GM19468 (cell line): Measurements from ENCODE around the gene PDGFB.
"Not testable (repeated sequence)": the region's sequence is repeated elsewhere in the genome, so short reads cannot be mapped to it uniquely, and the experiment has no call there.

Experiments
- ATAC-seq: cut with Tn5 transposase; IDR thresholded peaks from one replicate; pipeline ENCODE4 v1.9.1; 2021; ENCODE audit warnings: mild to moderate bottlenecking, moderate library complexity, moderate number of reproducible peaks; ENCODE audit not compliant: unreplicated experiment; ENCODE audit errors: extremely low read depth

The PDGFB gene

DNA sequence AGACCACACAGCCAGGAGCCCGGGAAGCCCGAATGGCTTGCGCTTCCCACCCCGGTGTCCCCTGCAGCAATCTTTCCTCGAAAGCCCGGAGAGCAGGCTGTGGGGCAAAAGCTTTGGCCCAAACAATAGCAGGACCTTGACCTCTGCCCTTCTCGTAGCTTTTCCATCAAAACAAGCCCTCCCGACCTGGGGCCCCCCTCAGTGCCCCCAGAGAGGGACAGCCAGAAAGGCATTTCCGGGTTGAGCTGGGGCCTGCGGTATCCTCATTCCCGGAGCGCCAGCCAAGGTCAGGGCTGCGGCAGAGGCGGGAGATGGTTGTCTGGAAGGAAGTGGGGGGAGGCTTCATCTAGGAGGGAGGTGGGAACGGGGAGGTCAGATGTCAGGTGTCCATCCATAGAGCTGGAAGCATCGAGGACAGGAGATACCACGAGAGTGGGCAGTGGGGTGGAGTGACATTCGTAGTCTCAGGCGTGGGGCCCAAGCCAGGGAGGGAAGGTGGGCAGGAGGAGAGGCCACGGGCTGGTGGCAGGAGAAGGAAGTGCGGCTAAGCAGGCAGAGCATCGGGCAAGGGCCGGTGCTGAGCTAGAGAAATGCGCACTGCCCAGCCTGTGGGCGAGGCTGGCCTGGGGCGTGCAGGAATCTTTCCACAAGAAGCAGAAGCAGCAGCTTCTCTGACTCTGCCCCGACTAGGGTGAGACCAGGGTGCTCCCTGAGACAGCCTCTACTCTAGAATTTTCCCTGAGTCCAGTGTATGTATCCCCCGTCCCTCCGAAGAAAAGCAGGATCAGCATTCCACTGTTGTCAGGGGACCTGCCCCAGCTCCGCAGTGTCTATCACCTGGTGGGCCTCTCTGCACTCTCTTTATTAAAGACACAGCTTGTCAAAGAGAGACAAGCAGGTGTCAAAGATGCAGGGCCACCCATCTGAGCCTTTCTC is 14.3 kb downstream of the PDGFB start:
- no peak for ATAC-seq

DNA sequence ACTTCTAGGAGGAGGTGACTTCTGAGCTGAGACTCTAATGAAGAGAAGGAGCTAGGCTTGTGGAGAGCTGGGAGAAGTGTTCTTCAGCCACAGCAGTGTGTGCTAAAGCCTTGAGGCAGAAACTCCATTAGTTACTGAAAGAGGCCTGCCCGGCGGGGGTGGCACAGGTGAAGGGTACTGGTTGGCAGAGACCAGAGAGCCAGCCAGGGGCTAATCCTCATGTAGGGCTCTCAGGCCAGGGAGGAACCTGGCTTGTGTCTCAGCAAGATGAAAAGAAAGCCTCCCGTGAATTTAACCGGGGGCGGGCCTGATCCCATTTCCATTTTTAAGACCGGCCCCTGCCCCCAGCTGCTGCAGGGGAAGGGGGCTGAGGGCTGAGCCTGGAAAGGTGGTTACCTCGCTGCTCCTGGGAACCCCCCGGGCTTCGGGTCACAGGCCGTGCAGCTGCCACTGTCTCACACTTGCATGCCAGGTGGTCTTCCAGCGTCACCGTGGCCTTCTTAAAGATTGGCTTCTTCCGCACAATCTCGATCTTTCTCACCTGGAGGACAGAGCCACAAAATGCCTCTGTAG is 15.0 kb downstream of the PDGFB start:
- no peak for ATAC-seq

DNA sequence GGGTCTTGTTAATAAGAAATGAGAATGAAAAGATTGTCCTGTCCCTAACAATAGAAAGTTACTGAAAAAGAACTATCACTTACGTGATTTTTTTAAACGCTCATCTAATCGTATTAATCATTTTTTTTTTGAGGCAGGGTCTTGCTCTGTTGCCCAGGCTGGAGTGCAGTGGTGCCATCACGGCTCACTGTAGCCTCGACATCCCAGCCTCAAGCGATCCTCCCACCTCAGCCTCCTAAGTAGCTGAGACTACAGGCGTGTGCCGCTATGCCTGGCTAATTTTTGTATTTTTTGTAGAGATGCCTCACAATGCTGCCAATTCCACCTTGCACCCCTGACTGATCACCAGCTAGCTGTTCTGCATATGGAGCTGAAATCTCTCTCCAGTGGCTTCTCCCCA is 15.7 kb downstream of the PDGFB start:
- ATAC-seq: no peak

DNA sequence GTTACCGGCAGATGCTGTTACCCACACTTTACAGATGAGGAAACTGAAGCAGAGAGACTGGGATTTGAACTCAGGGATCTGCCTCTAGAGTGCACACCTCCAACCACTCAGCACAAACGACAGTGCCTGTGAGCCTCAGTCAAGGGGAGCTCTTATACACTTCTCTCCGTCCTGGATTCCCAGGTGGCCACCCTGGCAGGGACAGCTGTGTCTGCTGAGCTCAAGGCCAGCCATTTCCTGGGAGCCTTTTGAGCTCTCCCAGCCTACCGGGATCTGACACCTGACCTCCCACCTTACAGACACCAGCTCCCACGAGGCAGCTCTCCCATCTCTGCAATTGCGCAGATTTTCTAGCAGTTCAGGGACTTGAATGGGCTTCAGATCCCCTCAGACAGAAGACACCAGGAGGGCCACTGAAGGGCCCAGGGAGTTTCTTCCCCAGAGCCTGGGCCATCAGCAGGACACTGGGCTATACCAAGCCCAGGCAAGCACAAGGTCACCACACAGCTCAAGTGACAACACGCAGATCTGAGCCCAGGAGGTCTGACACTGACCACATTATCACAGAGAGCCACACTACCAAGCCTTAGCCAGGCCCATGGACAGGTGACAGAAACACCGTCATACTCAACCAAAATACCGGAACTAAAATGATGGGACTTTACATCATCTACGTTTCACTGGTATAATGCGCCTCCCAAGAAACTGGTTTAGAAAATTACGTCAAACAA is 17.1 kb downstream of the PDGFB start:
- ATAC-seq: no peak

DNA sequence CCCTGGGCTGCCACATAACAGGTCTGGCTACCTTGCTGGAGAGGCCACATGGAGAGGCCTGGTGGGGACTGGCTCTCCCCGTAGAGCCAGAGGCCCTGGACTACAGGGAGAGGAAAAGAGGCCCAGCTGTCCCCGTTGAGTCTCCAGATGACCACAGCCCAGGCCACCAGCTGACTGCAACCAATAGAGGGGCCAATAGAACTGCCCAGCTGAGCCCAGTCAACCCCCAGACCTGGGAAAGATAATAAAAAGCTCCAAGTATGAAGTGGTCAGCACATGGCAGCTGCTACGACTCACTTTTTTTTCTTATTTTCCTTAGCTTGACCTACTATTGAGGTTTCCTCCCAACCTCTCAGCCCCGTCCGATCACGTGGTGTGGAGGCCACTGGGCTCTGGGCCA is 18.4 kb downstream of the PDGFB start:
- ATAC-seq: no peak

DNA sequence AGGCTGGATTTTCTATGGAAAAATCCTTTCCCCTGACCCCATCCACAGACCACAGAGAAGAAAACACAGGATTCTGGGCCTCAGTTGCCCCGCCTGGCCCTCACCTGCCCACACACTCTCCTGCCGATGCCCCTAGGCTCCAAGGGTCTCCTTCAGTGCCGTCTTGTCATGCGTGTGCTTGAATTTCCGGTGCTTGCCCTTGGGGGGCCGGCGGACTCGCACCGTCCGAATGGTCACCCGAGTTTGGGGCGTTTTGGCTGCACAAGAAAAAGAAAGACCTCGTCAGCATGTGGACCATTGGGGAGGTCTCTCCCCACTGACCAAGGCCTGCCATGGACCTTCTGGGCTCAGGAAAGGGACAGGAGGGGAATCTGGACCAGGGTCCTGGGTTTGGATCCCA is 19.2 kb downstream of the PDGFB start:
- no peak for ATAC-seq

DNA sequence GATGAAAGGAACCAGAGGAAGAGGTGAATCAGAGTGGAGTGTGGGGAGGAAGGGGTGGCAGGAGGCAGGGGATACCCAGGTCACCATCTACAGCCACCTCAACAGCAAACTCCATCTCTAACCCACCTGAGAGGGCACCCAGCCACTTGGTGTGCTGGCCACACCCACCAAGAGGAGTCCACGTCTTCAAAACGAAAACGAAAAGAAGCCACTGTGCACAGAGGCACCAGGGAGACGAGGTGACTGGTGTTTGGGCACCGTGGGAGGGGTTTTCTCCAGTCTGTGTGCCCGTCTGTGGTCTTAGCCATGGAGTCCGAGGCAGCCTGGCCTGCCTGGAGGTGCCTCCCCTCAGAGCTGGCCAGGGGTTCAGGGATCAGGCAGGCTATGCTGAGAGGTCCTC is 20.2 kb downstream of the PDGFB start:
- no peak for ATAC-seq

DNA sequence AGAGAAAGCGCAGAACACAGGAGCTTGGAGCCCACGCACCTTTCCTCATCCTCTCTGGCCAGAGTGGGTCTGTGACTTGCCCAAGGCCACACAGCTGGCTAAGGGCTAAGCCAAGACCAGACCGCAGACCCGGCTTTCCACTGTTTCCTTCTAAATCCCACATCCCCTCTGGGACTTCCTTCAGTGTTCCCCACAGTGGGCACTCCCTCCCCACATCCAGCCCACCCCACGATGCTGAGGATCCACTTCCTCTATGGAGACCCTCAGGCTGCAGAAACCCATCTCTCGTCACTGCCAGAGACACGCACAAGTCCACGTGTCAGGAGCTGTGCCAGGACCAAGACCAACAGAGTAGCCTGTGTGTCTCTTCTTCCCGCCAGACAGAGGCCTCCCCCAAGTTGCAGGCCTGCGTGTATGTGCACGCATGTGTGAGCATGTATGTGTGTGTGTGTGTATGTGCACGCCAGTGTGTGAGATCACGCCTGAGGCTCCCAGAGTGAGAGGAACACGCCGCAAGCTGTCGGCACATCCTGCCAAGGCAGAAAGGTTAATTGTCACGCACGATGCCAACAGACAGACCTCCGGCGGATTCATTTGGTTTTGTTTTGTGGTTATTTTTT is 21.6 kb downstream of the PDGFB start:
- no peak for ATAC-seq

DNA sequence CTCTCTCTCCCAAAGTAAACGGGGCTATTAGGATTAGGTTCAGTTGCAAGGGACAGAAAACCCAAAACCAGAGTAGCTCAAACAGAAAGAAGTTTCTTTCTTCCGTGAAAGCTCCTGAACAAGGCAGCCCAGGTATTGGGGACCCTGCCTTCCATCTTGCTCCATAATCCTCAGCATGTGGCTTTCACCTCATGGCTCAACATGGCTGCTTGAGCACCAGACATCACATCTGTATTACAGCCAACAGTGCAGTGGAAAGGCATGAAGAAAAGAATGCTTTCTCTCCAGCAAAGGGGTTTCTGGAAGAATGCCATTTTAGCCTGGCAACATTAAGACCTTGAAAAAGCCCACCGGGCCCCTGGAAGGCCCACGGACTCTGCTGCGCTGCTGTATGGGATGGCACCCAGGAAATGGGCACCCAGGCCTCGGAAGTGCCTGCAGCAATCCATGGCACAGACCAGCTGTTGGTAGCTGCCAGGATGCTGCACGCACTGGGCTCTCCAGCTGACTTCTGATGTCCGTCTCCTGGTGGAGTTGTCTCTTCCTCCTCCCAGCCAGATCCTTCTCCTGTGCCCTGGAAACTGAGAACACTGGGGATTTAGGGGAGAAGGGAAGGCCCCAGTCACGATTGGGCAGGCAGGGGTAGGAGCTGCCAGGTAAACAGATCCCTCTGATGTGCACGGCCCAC is 22.6 kb downstream of the PDGFB start:
- no peak for ATAC-seq

DNA sequence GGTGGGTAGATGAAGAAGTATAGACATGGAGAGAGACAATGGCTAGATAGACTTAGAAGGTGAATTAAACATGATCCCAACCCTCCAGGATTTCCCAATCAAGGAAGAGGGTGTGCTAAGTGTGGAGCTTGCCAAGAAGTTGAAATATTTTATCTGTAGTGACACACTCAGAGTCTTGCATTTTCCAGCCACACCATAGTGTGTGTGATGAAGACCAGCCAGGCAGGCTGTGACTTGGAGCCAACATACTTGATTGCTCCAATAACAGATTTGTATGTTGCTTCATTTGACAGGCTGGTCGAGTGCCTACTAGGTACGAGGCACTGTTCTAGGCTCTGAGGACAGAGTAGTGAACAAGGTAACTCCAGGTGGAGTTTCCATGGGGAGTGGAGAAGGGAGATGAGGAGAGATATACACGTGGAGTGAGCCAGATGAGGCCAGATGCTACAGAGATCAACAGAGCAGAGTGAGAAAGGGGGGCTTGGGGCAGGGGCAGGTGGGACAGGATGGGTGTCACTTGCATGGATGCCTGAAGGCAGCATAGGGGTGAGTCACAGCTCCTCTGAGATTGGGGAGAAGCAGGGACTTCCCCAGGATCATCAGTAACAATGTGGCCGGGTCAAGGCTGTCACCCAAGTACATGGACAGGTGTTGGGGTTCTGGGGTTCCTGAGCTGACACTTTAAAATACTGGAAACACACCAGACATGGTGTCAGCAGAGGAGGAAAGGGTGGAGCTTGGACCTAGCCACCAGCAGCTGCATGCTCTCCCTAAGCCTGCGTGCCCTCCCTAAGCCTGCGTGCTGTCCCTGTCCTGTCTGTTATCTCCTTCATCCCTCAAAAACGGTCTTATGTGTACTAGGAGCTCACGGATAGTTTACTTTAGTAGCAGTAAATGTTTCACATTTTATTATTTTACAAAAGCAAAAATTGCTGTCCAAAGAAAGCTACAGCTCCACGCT is 23.6 kb downstream of the PDGFB start:
- no peak for ATAC-seq

DNA sequence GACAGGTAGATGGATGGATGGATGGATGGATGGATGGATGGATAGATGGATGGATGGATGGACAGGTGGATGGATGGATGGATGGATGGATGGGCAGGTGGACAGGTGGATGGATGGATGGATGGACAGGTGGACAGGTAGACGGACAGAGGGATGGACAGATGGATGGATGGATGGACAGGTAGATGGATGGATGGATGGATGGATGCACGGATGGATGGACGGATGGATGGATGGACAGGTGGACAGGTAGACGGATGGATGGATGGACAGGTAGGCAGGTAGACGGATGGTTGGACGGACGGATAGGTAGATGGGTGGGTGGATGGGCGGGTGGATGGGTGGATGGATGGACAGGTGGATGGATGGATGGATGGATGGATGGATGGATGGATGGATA is 24.3 kb downstream of the PDGFB start:
- ATAC-seq: no peak

DNA sequence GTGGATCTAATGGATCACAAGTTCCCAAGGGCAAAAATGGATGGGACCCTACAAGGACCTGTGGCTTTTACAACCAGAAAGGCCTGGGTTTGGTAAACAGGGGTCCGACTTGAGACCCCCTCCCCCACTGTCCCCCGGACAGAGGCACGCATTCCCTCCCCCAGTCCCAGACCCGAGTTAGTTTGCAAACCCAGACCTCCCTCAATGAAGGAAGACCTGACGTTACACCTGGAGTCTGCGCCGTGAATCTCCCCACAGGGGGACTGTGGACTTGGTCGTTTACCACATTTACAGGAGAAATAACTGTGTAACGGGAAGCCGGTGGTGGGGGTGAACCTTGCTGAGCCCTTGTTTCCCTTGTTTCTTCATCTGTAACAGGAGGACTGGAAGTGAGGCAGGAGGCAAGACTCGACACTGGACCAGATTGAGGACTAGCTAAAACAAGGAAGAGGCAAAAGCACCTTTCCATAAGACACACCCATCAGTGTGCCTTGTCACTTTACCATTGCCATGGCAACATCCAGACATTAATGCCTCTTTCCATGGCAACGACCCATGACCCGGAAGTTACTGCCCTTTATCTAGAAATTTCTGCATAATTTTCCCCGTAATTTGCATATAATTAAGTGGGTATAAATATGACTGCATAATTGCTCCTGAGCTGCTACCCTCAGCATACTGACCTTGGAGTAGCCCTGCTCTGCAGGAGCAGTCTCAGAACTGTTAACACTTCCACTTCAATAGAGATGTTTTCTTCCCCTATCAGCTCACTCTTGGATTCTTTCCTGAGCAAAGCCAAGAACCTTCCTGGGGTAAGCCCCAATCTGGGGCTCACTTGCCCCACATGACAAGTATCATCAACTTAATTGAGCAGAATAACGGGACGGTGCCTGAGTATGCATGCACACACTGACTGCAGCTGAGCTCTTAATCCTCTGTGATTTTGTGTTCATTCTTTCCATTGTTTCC is 25.4 kb downstream of the PDGFB start:
- ATAC-seq: no peak

DNA sequence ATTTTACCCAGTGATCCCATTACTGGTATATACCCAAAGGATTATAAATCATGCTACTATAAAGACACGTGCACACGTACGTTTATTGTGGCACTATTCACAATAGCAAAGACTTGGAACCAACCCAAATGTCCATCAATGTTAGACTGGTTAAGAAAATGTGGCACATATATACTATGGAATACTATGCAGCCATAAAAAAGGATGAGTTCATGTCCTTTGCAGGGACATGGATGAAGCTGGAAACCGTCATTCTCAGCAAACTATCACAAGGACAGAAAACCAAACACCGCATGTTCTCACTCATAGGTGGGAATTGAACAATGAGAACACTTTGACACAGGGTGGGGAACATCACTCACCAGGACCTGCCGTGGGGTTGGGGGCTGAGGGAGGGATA is 26.4 kb downstream of the PDGFB start:
- ATAC-seq: not testable (repeated sequence)

DNA sequence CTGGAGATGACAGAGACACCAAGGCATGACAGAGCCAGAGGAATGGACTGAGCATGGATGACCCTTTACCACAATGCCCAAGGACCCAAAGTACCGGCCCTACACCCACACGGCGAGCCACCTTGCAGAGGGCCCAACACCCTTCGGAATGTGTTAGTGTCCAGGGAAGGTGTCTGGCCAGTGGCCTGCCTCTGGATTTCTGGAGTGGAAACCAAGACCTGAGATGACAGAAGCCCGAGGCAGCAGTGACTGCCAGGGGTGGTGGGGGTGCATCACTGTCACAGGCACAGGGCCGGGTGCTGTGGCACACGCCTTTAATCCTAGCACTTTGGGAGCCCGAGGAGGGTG is 28.7 kb downstream of the PDGFB start:
- no peak for ATAC-seq

DNA sequence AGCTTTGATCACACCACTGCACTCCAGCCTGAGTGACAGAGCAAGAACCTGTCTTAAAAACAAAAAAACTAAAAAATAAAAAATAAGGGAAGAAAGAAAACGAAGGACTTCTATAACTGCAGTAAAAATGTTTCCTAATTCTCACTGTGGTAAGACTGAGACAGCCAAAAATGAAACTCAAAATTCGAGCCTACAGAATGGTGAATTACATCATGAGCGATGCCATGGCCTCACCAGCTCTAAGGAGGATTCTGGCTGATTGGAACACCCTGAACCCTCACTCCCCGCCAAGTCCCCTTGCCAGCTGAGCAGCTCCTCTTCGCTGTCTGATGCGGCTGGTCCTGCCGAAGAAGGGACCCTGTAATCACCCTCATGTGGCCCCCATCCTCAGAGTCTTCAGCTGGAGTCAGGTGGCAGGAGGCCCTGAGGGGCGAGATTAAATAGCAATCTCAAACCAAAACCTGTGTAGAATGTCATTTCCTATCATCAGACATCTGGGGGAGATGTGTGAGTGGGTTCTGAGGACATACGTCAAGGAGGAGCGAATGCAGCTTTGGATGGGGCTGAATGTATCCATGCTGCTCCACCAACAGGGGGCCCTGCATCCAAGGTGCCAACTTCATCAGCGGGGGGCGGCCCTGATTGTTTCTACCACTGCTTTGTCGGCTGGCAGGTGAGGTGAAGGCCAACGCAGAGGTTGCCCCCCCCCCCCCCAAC is 29.2 kb downstream of the PDGFB start:
- no peak for ATAC-seq

DNA sequence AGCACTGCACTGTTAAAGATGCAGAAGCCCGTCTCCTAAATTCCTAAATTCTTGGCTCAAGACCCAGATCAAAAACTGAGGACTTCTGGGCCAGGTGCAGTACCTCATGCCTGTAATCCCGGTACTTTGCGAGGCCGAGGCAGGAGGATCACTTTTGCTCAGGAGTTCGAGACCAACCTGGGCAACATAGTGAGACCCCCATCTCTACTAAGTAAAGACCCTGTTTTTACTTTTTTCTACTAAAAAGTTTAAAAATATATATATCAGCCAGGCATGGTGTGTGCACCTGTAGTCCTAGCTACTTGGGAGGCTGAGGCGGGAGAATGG is 29.7 kb downstream of the PDGFB start:
- ATAC-seq: no peak

DNA sequence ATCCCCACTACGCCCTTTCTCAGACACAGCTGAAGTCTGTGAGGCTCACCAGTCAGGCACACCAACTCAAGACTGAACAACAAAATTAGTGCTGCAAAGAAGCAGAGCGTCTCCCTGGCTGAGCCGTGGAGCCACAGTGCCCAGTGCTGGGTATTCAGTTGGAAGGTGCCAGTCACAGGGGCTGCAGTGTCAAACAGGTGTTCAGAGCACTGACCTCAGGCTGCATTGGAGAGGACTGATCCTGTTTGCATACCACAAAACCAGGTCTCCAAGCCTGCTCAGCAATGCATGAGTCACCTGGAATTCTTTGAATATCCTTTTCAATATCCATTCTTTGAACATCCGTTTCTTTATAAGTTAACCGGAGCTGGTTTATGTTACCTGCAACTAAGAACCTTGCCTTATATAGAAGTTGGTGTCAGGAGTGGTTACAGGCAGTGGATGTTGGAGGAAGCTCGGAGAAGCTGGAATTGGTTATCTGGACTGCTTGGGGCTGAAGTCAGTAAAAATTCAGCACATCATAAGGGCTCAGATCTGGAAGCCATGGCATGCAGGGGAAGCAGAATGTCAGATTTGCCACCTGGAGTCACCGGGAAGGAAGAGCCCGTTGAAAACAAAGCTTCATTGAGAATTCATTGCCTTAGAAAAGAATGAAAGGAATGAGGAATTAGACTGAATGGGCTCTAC is 30.3 kb downstream of the PDGFB start:
- ATAC-seq: no peak
